GM12878 (cell line): ENCODE results near the gene HAP1. TPM values are rescaled to one million over a fixed set of nuclear protein-coding genes. Genes with fewer than 3 reads are reported as not detected.

Experiments used
- ATAC-seq: fragments of 200-7000 bp; cut with Tn5 transposase; 3 replicates; pipeline ENCODE4 v1.9.1; 2020; ENCODE audit warnings: mild to moderate bottlenecking, moderate library complexity
- BruUV-seq: library from RNA; stranded (reverse); fragments of 400-500 nt; replicated peaks from 2 replicates; lab custom pipeline; 2021; lab: Mats Ljungman, UMichigan
- CTCF ChIA-PET: fragments of 300-600 bp; sonication (Branson Sonifier 250); formaldehyde crosslinking; extraction: SDS; loops from one replicate; lab custom pipeline; 2021; ENCODE audit warnings: inconsistent platforms; lab: Yijun Ruan, JAX
- POLR2A ChIA-PET: fragments of 350-600 bp; formaldehyde crosslinking; extraction: SDS; loops from one replicate; lab custom pipeline; 2021; ENCODE audit warnings: inconsistent platforms; lab: Charles Lee
- RAD21 ChIA-PET: fragments of 300-600 bp; sonication (Branson Sonifier 250); formaldehyde crosslinking; loops from one replicate; lab custom pipeline; 2023; ENCODE audit warnings: antibody characterized with exemption; ENCODE audit not compliant: unreplicated experiment; lab: Charles Lee
- SMC1A ChIA-PET: fragments of 300-600 bp; sonication (Branson Sonifier 250); formaldehyde crosslinking; loops from one replicate; lab custom pipeline; 2023; ENCODE audit not compliant: unreplicated experiment, uncharacterized antibody; lab: Charles Lee
- DNase-seq: peaks from one replicate; pipeline ENCODE4 v3.0.0-alpha.2; 2011; ENCODE audit warnings: low read depth, low spot score
- FAIRE-seq: peaks from 3 replicates; lab custom pipeline; 2011; peaks lifted over from hg19 to GRCh38; lab: Jason Lieb, UNC
- H2AFZ ChIP-seq: 2 replicates; pipeline ENCODE4 v1.6.0; 2011; ENCODE audit warnings: low read depth, low read length, control low read depth; ENCODE audit not compliant: control insufficient read depth
- H3K27ac ChIP-seq: 2 replicates; pipeline ENCODE4 v1.5.1; 2011; ENCODE audit warnings: control low read depth; ENCODE audit not compliant: control insufficient read depth, insufficient read depth
- H3K27me3 ChIP-seq, 2 experiments: replicated peaks in 1 of 2; 2 replicates each; pipeline versions ENCODE4 v1.6.0 to v1.6.1; 2011; ENCODE audit warnings: low read length in 1 of 2; ENCODE audit not compliant: control insufficient read depth in 2 of 2, insufficient read depth in 2 of 2
- H3K36me3 ChIP-seq, 2 experiments: 2 replicates each; pipeline ENCODE4 v1.5.1; 2011; ENCODE audit warnings: low read length in 1 of 2; ENCODE audit not compliant: control insufficient read depth in 2 of 2, insufficient read depth in 2 of 2
- H3K4me1 ChIP-seq: 2 replicates; pipeline ENCODE4 v1.6.1; 2011; ENCODE audit warnings: mild to moderate bottlenecking, low read length, moderate library complexity, mixed read lengths; ENCODE audit not compliant: control insufficient read depth, insufficient read depth
- H3K4me2 ChIP-seq: 2 replicates; pipeline ENCODE4 v1.6.0; 2011; ENCODE audit warnings: control low read depth; ENCODE audit not compliant: control insufficient read depth, insufficient read depth
- H3K4me3 ChIP-seq: fragments of 200-600 bp; sonication (generic); 2 replicates; pipeline ENCODE4 v1.5.1; 2016
- H3K79me2 ChIP-seq: 2 replicates; pipeline ENCODE4 v1.6.0; 2011; ENCODE audit warnings: low read length; ENCODE audit not compliant: control insufficient read depth, insufficient read depth
- H3K9ac ChIP-seq: 2 replicates; pipeline ENCODE4 v1.8.0; 2011; ENCODE audit warnings: low read length, control low read depth, mixed read lengths; ENCODE audit not compliant: control insufficient read depth, insufficient read depth
- H3K9me3 ChIP-seq: replicated peaks from 3 replicates; pipeline ENCODE4 v1.5.1; 2011; ENCODE audit warnings: mild to moderate bottlenecking, low read length; ENCODE audit not compliant: control insufficient read depth, insufficient read depth
- H4K20me1 ChIP-seq: 2 replicates; pipeline ENCODE4 v1.6.0; 2011; ENCODE audit not compliant: control insufficient read depth, insufficient read depth
- BHLHE40 ChIP-seq, 2 experiments: fragments of 450-650 bp in 1 of 2; IDR thresholded peaks; 2 replicates each; pipeline ENCODE4 v1.6.1; 2011 to 2017; ENCODE audit warnings: low read depth in 2 of 2, borderline replicate concordance in 1 of 2, improper control_type of control experiment in 1 of 2, low read length in 1 of 2, mild to moderate bottlenecking in 1 of 2
- CBFB ChIP-seq: IDR thresholded peaks from 2 replicates; pipeline ENCODE4 v1.6.1; 2016; ENCODE audit warnings: antibody characterized with exemption, low read depth
- EP300 ChIP-seq, 2 experiments: fragments of 150-350 bp in 1 of 2; IDR thresholded peaks; 2 replicates each; pipeline ENCODE4 v1.6.1; 2011 to 2012; ENCODE audit warnings: low read depth in 2 of 2, low read length in 2 of 2, borderline replicate concordance in 1 of 2, improper control_type of control experiment in 1 of 2, inconsistent platforms in 1 of 2; ENCODE audit not compliant: control insufficient read depth in 1 of 2
- ESRRA ChIP-seq: IDR thresholded peaks from 2 replicates; pipeline ENCODE4 v1.6.1; 2012; ENCODE audit warnings: mild to moderate bottlenecking, low read length, improper control_type of control experiment
- EZH2 ChIP-seq: IDR thresholded peaks from 2 replicates; pipeline ENCODE4 v1.6.1; 2012; ENCODE audit warnings: low read depth, mild to moderate bottlenecking, control low read depth, inconsistent platforms, low read length, borderline replicate concordance; ENCODE audit not compliant: control insufficient read depth
- IRF3 ChIP-seq: fragments of 450-650 bp; IDR thresholded peaks from 2 replicates; pipeline ENCODE4 v1.6.1; 2014; ENCODE audit warnings: mild to moderate bottlenecking
- NKRF ChIP-seq: fragments of 450-650 bp; conservative IDR thresholded peaks from 2 replicates; pipeline ENCODE4 v1.6.1; 2017; ENCODE audit warnings: mild to moderate bottlenecking, moderate library complexity
- RAD21 ChIP-seq: IDR thresholded peaks from 2 replicates; pipeline ENCODE4 v1.6.1; 2011; ENCODE audit warnings: mild to moderate bottlenecking, low read depth, low read length, moderate library complexity; ENCODE audit not compliant: insufficient read depth
- SMAD5 ChIP-seq: IDR thresholded peaks from 2 replicates; pipeline ENCODE4 v1.6.1; 2016; ENCODE audit warnings: antibody characterized with exemption, low read depth
- TBL1XR1 ChIP-seq: IDR thresholded peaks from 2 replicates; pipeline ENCODE4 v1.6.1; 2012; ENCODE audit warnings: low read depth, low read length, improper control_type of control experiment
- WGBS: methylation state at CpG from one replicate; pipeline ENCODE4 v1.1.6; 2016; ENCODE audit warnings: low lambda C conversion rate; ENCODE audit not compliant: insufficient replicate concordance, insufficient coverage; ENCODE audit errors: missing lambda C conversion rate; 5-methylcytosine and 5-hydroxymethylcytosine counted together
- in situ Hi-C: fragments of 300-500 bp; cut with MboI; formaldehyde crosslinking; loops from 9 replicates; pipeline ENCODE4 v1.14.3; 2018; ENCODE audit warnings: mixed read lengths
- intact Hi-C: fragments of 100-400 bp; cut with micrococcal nuclease; formaldehyde crosslinking; loops from one replicate; pipeline ENCODE4 v1.14.2; 2022; ENCODE audit not compliant: unreplicated experiment
- polyA plus RNA-seq, 11 experiments: library from polyadenylated mRNA; depleted of rRNA in 4 of 11; unstranded in 6 of 11; stranded (reverse) in 5 of 11; fragments of >200 nt; fragmentation: Nextera tagmentation in 4 of 11; fragmentation: Illumina TruSeq in 1 of 11; extraction: Ambion mirVana in 4 of 11; extraction: Trizol in 1 of 11; gene quantifications; 1 replicate in 1 of 11; 2 replicates in 10 of 11; pipeline versions ENCODE4 v1.2.1 to v1.2.3, GENCODE V29; 2011 to 2016; ENCODE audit warnings: inconsistent platforms in 2 of 11, missing spikeins in 2 of 11, low read depth in 1 of 11
- total RNA-seq, 4 experiments: library from RNA; depleted of rRNA in 3 of 4; stranded (reverse); fragments of >200 nt in 3 of 4; fragmentation: Illumina TruSeq in 1 of 4; extraction: Trizol in 1 of 4; gene quantifications; 2 replicates each; pipeline versions ENCODE4 v1.2.1 to v1.2.3, GENCODE V29; 2013 to 2021
- TF ChIP-seq, protein P1 (sequence below): fragments of 150-350 bp; IDR thresholded peaks from 2 replicates; pipeline ENCODE4 v1.6.1; 2014; ENCODE audit warnings: mild to moderate bottlenecking, low read depth, low read length
- TF ChIP-seq, protein P2 (sequence below): IDR thresholded peaks from 2 replicates; pipeline ENCODE4 v1.6.1; 2012; ENCODE audit warnings: improper control_type of control experiment, low read depth, low read length; ENCODE audit not compliant: insufficient replicate concordance

The HAP1 gene
- total and polyA plus RNA-seq, 10 of the 15 experiments (the other 5 are each of a cell fraction or from before 2014, with no cell fraction given): not detected

- 30% methylated on average over 4 of the region's 4 CpGs for WGBS
- intact Hi-C loops (no loop called here), in situ Hi-C loops (no loop called here)
- Histone ChIP-seq H3K36me3 (no peaks in the 10 kb centered on the region), H3K9ac (no peak overlapping the region), H3K4me3 (no peak overlapping the region), H3K9me3 (no peaks in the 10 kb centered on the region), H3K27ac (0 out of 2 replicates have a peak overlapping the region, but pooled peaks have one; percentile 35), H3K79me2 (peaks cover 4% of the 10 kb centered on the region), H3K27me3 (no peaks in the 10 kb centered on the region; a peak in 1 of 4 replicates), H4K20me1 (no peaks in the 10 kb centered on the region), H3K4me1 (no peaks in the 10 kb centered on the region), H3K4me2 (no peak overlapping the region), H2AFZ (peak overlapping the region; percentile 69)
- BruUV-seq: no TSS peak
- FAIRE-seq (no peak), DNase-seq (no peak), ATAC-seq (no peak)
- ChIA-PET RAD21 (interaction anchor here (0.6 to 1.0 kb wide), 2 partner anchors 77 to 90 kb away, joined by 3 read pairs; no protein-coding TSS in a partner anchor), CTCF (interaction anchor here (1.3 kb wide), 1 partner anchor 15 kb away, joined by 3 read pairs; the partner anchor contains the start of gene JUP), SMC1A (interaction anchor here (0.7 to 2.4 kb wide), 2 partner anchors 14 to 93 kb away, joined by 3 to 8 read pairs; partner anchors contain the start of genes JUP and KLHL11), POLR2A (no interaction called here)
- TF ChIP-seq ESRRA (no peak), TBL1XR1 (no peak), EZH2 (no peak), EP300 (IDR thresholded peaks at IDR 0.05; ENCODE audit: borderline replicate concordance in 1 of 2, control insufficient read depth in 1 of 2, low read depth in 2 of 2, low read length in 2 of 2) (no peak), SMAD5 (no peak), RAD21 (no peak), BHLHE40 (IDR thresholded peaks at IDR 0.05; ENCODE audit: borderline replicate concordance in 1 of 2, low read depth in 2 of 2, low read length in 1 of 2) (no peak), CBFB (no peak), IRF3 (no peak), NKRF (no peak)
- TF ChIP-seq, protein P1, sequence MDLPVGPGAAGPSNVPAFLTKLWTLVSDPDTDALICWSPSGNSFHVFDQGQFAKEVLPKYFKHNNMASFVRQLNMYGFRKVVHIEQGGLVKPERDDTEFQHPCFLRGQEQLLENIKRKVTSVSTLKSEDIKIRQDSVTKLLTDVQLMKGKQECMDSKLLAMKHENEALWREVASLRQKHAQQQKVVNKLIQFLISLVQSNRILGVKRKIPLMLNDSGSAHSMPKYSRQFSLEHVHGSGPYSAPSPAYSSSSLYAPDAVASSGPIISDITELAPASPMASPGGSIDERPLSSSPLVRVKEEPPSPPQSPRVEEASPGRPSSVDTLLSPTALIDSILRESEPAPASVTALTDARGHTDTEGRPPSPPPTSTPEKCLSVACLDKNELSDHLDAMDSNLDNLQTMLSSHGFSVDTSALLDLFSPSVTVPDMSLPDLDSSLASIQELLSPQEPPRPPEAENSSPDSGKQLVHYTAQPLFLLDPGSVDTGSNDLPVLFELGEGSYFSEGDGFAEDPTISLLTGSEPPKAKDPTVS: no peak
- TF ChIP-seq, protein P2, sequence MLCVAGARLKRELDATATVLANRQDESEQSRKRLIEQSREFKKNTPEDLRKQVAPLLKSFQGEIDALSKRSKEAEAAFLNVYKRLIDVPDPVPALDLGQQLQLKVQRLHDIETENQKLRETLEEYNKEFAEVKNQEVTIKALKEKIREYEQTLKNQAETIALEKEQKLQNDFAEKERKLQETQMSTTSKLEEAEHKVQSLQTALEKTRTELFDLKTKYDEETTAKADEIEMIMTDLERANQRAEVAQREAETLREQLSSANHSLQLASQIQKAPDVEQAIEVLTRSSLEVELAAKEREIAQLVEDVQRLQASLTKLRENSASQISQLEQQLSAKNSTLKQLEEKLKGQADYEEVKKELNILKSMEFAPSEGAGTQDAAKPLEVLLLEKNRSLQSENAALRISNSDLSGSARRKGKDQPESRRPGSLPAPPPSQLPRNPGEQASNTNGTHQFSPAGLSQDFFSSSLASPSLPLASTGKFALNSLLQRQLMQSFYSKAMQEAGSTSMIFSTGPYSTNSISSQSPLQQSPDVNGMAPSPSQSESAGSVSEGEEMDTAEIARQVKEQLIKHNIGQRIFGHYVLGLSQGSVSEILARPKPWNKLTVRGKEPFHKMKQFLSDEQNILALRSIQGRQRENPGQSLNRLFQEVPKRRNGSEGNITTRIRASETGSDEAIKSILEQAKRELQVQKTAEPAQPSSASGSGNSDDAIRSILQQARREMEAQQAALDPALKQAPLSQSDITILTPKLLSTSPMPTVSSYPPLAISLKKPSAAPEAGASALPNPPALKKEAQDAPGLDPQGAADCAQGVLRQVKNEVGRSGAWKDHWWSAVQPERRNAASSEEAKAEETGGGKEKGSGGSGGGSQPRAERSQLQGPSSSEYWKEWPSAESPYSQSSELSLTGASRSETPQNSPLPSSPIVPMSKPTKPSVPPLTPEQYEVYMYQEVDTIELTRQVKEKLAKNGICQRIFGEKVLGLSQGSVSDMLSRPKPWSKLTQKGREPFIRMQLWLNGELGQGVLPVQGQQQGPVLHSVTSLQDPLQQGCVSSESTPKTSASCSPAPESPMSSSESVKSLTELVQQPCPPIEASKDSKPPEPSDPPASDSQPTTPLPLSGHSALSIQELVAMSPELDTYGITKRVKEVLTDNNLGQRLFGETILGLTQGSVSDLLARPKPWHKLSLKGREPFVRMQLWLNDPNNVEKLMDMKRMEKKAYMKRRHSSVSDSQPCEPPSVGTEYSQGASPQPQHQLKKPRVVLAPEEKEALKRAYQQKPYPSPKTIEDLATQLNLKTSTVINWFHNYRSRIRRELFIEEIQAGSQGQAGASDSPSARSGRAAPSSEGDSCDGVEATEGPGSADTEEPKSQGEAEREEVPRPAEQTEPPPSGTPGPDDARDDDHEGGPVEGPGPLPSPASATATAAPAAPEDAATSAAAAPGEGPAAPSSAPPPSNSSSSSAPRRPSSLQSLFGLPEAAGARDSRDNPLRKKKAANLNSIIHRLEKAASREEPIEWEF: no peak
These were observed 37.8 kb upstream of the HAP1 start for GRCh38 chr17:41772218-41772585.
